ENCODE data around the gene PRCP. TPM values are rescaled to one million over a fixed set of nuclear protein-coding genes. Genes with fewer than 3 reads are reported as not detected.

The PRCP gene
- total and polyA plus RNA-seq, 11 donors: 21.2 to 99.4 (median 44.0) TPM

GRCh38 chr11:82786836-82787235 lies 113.4 kb downstream of the PRCP start:
- no peak for DNase-seq
- intact Hi-C loops (cut with DNase I): no loop called here
- 83 to 88% (median 85%) methylated on average over 3 of the region's 3 CpGs for WGBS, 4 donors
- H3K27me3 ChIP-seq: no peaks in the 10 kb centered on the region
- no peak for ATAC-seq
- peaks cover 0 to 13% (median 6%) of the 10 kb centered on the region in 12 donors for H3K4me1 ChIP-seq
- no peak overlapping the region for H3K27ac ChIP-seq
- H3K36me3 ChIP-seq: no peaks in the 10 kb centered on the region
- H3K4me3 ChIP-seq: no peak overlapping the region
- TF ChIP-seq POLR2A (IDR thresholded peaks at IDR 0.05) (no peak), CTCF (IDR thresholded peaks at IDR 0.05) (no peak)
- H3K9me3 ChIP-seq: peaks cover 0 to 5% (median 0%) of the 10 kb centered on the region in 12 donors

- intact Hi-C loops (cut with DNase I): no loop called here
- 94 to 97% (median 96%) methylated on average over 2 of the region's 2 CpGs for WGBS, 4 donors
These were observed 114.2 kb downstream of the PRCP start for GRCh38 chr11:82786001-82786400.

GRCh38 chr11:82782825-82783374 lies 117.3 kb downstream of the PRCP start:
- H3K36me3 ChIP-seq: no peaks in the 10 kb centered on the region
- H3K27ac ChIP-seq: no peak overlapping the region
- H3K4me3 ChIP-seq: no peak overlapping the region
- WGBS, 4 donors: 83 to 93% (median 91%) methylated on average over 1 of the region's 1 CpG
- ATAC-seq (no peak), DNase-seq (no peak)
- intact Hi-C loops (cut with DNase I): no loop called here
- H3K9me3 ChIP-seq: peaks cover 0 to 5% (median 0%) of the 10 kb centered on the region in 12 donors
- no peaks in the 10 kb centered on the region for H3K27me3 ChIP-seq
- TF ChIP-seq POLR2A (IDR thresholded peaks at IDR 0.05): no peak
- H3K4me1 ChIP-seq: no peaks in the 10 kb centered on the region

More at GRCh38 chr11:82786001-82786400, 114.2 kb downstream of the PRCP start:
- DNase-seq (no peak), ATAC-seq (no peak)
- H3K4me1 ChIP-seq: peaks cover 0 to 9% (median 3%) of the 10 kb centered on the region in 12 donors
- H3K9me3 ChIP-seq: peaks cover 0 to 5% (median 0%) of the 10 kb centered on the region in 12 donors
- H3K27ac ChIP-seq: no peak overlapping the region
- TF ChIP-seq POLR2A (IDR thresholded peaks at IDR 0.05) (no peak), CTCF (IDR thresholded peaks at IDR 0.05) (no peak)
- H3K36me3 ChIP-seq: no peaks in the 10 kb centered on the region
- no peaks in the 10 kb centered on the region for H3K27me3 ChIP-seq
- no peak overlapping the region for H3K4me3 ChIP-seq

- intact Hi-C loops (cut with DNase I): no loop called here
- TF ChIP-seq CTCF (IDR thresholded peaks at IDR 0.05) (no peak), POLR2A (IDR thresholded peaks at IDR 0.05) (no peak)
- H3K9me3 ChIP-seq: peaks cover 0 to 35% (median 12%) of the 10 kb centered on the region in 12 donors
- ATAC-seq (no peak), DNase-seq (no peak)
- H3K27me3 ChIP-seq: no peaks in the 10 kb centered on the region
- no peak overlapping the region for H3K4me3 ChIP-seq
- no peaks in the 10 kb centered on the region for H3K36me3 ChIP-seq
- WGBS, 4 donors: 75 to 89% (median 87%) methylated on average over 1 of the region's 1 CpG
- no peaks in the 10 kb centered on the region for H3K4me1 ChIP-seq
- no peak overlapping the region for H3K27ac ChIP-seq
These were observed 121.5 kb downstream of the PRCP start for GRCh38 chr11:82778776-82779175.

- 74 to 87% (median 83%) methylated on average over 2 of the region's 2 CpGs for WGBS, 4 donors
- H3K27me3 ChIP-seq: no peaks in the 10 kb centered on the region
- no peaks in the 10 kb centered on the region for H3K4me1 ChIP-seq
- H3K27ac ChIP-seq: no peak overlapping the region
- DNase-seq (no peak), ATAC-seq (no peak)
- H3K9me3 ChIP-seq: peaks cover 0 to 30% (median 12%) of the 10 kb centered on the region in 12 donors
- no peak overlapping the region for H3K4me3 ChIP-seq
- intact Hi-C loops (cut with DNase I): no loop called here
- no peaks in the 10 kb centered on the region for H3K36me3 ChIP-seq
- TF ChIP-seq CTCF (IDR thresholded peaks at IDR 0.05) (no peak), POLR2A (IDR thresholded peaks at IDR 0.05) (no peak)
These were observed 123.9 kb downstream of the PRCP start for GRCh38 chr11:82776377-82776776.
